Type B pancreatic cell (in vitro differentiated cells): ENCODE data around the gene PRDM15. TPM values are rescaled to one million over a fixed set of nuclear protein-coding genes. Genes with fewer than 3 reads are reported as not detected.

ENCODE experiments used
- DNase-seq: peaks from one replicate; pipeline ENCODE4 v3.0.0; 2021; ENCODE audit warnings: mixed read lengths; ENCODE audit not compliant: unreplicated experiment; ENCODE audit errors: extremely low spot score
- H3K27ac Mint-ChIP-seq: 2 replicates; pipeline ENCODE4 v1.8.0; 2021; ENCODE audit warnings: mild to moderate bottlenecking, mixed read lengths
- H3K27me3 Mint-ChIP-seq: 2 replicates; pipeline ENCODE4 v1.8.0; 2021; ENCODE audit warnings: mixed read lengths
- H3K36me3 Mint-ChIP-seq: 2 replicates; pipeline ENCODE4 v1.8.0; 2021; ENCODE audit warnings: mixed read lengths
- H3K4me1 Mint-ChIP-seq: one replicate; pipeline ENCODE4 v1.8.0; 2021; ENCODE audit warnings: mixed read lengths; ENCODE audit not compliant: unreplicated experiment
- H3K4me3 Mint-ChIP-seq: 2 replicates; pipeline ENCODE4 v1.8.0; 2021; ENCODE audit warnings: mild to moderate bottlenecking, mixed read lengths
- H3K9me3 Mint-ChIP-seq: 2 replicates; pipeline ENCODE4 v1.8.0; 2021; ENCODE audit warnings: mixed read lengths
- total RNA-seq: library from RNA; stranded (reverse); gene quantifications from 2 replicates; pipeline ENCODE4 v1.2.1, GENCODE V29; 2021; ENCODE audit warnings: low replicate concordance
- TF ChIP-seq, protein P1 (sequence below): fragments of 200-600 bp; sonication (generic); conservative IDR thresholded peaks from 2 replicates; pipeline ENCODE4 v1.5.0; 2021; ENCODE audit warnings: antibody characterized with exemption, mild to moderate bottlenecking

PRDM15 gene
- total RNA-seq, 1 donor from 2014 or later: 8.8 TPM

DNA sequence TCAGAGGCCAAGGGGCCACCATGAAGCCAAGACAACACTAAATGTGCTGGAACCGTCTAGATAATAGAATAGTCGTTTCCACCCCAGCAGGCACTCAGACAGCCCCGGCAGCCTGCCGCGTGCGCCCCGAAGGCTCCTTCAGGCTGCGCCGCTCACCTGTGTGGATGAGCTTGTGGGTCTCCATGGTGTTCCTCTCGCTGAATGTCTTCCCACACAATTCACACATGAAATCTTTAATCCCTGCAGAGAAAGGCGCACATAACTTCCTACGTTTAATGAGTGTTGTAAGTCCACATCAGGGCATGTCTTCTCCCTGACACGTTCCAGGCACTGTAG is 68.6 kb downstream of the PRDM15 start:
- TF ChIP-seq, protein P1, sequence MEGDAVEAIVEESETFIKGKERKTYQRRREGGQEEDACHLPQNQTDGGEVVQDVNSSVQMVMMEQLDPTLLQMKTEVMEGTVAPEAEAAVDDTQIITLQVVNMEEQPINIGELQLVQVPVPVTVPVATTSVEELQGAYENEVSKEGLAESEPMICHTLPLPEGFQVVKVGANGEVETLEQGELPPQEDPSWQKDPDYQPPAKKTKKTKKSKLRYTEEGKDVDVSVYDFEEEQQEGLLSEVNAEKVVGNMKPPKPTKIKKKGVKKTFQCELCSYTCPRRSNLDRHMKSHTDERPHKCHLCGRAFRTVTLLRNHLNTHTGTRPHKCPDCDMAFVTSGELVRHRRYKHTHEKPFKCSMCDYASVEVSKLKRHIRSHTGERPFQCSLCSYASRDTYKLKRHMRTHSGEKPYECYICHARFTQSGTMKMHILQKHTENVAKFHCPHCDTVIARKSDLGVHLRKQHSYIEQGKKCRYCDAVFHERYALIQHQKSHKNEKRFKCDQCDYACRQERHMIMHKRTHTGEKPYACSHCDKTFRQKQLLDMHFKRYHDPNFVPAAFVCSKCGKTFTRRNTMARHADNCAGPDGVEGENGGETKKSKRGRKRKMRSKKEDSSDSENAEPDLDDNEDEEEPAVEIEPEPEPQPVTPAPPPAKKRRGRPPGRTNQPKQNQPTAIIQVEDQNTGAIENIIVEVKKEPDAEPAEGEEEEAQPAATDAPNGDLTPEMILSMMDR: no peak
- DNase-seq: no peak
- H3K4me3 Mint-ChIP-seq: no peak overlapping the region
- no peak overlapping the region for H3K27ac Mint-ChIP-seq
- peaks cover 22% of the 10 kb centered on the region for H3K36me3 Mint-ChIP-seq
- no peaks in the 10 kb centered on the region for H3K27me3 Mint-ChIP-seq
- H3K9me3 Mint-ChIP-seq: peaks cover 5% of the 10 kb centered on the region
- H3K4me1 Mint-ChIP-seq: no peaks in the 10 kb centered on the region

DNA sequence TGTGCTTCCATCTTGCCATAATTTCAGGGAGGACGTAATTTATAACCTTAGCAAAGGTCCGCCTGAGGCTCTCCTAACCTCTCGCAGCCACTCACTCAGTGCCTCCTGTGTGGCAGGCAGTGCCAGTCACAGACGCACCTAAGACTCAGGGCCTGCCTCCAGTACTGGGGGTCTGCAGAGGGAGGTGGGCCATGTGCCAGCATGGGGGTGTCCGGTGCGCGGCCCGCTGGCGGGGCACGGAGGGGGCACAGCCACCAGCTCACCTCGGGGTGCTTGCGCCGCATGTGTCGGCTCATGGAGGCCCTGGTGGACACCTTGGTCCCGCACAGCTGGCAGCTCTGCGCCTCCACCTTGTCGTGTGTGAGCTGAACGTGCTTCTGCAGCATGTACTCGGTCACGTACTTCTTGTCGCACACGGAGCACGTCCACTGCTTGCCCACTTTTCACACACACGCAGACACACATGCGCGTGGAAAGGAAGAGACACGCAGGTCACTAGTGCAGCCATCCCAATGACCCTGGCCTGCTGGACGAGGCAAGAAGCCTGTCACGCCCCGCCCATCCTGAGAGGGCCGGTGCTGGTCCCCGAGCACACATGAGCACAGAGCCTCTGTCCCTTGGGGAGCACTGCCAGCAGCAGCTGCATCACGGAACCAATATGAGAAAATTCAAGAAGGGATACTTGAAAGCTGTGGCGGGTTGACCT is 69.1 kb downstream of the PRDM15 start:
- Mint-ChIP-seq H3K27ac (no peak overlapping the region), H3K4me3 (no peak overlapping the region), H3K27me3 (no peaks in the 10 kb centered on the region), H3K9me3 (peaks cover 5% of the 10 kb centered on the region), H3K36me3 (peaks cover 24% of the 10 kb centered on the region), H3K4me1 (no peaks in the 10 kb centered on the region)
- TF ChIP-seq, protein P1: no peak
- no peak for DNase-seq

DNA sequence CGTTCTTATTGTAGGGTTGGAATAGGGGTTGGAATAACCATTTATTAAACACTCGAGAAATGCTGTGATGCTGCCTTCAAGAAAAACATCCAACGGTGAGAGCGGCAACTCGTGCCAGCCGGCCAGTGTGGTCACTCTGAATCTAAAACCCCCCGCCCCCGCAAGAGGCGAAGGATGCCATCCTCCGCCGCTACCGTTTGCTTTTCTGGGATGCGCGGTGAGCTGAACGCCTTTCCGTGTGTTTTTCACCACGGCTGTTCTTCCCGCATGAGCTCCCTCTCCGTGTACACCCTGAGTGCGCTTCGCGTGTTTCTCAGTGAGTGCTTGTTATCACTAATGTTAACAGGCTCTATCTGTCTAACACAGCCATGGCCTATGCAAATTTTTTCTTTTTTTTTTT is 70.3 kb downstream of the PRDM15 start:
- TF ChIP-seq, protein P1: no peak
- no peaks in the 10 kb centered on the region for H3K27me3 Mint-ChIP-seq
- no peak overlapping the region for H3K4me3 Mint-ChIP-seq
- DNase-seq: no peak
- no peaks in the 10 kb centered on the region for H3K4me1 Mint-ChIP-seq
- H3K36me3 Mint-ChIP-seq: peaks cover 24% of the 10 kb centered on the region
- H3K9me3 Mint-ChIP-seq: peaks cover 5% of the 10 kb centered on the region
- H3K27ac Mint-ChIP-seq: no peak overlapping the region

DNA sequence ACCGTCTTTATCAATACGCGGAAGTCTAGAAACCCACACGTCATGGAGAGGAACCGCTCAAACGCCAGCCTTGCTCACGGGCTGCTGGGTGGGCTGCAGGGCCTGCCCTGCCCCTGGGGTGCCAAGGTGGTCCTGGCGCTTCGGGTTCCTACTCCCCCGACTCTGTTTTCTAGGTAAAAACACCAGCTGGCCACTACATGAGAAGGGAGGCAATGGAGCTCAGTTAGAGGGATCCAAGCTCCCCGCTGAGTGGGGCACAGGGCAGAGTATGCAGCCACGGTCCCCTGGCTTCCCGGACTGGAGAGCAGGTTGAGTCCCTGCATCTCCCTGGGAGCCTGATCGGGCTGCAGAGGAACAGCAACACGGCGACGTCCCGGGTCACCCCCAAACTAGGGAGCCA is 71.0 kb downstream of the PRDM15 start:
- Mint-ChIP-seq H3K27me3 (no peaks in the 10 kb centered on the region), H3K36me3 (peaks cover 24% of the 10 kb centered on the region), H3K9me3 (peaks cover 5% of the 10 kb centered on the region), H3K4me3 (no peak overlapping the region), H3K27ac (no peak overlapping the region), H3K4me1 (no peaks in the 10 kb centered on the region)
- TF ChIP-seq, protein P1: no peak
- DNase-seq: no peak

DNA sequence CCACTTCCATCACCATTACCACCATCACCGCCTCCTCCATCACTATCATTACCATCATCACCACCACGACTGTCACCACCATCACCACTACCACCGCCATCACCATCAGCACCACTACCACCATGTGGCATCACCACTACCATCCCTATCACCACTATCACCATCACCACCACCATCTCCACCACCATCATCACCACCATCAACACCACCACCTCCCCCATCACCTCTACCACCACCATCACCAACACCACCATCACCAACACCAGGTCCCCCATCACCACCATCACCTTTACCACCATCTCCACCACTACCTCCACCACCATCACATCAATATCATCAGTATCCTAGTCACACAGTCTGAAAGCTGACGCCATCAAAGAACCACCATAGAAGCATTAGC is 72.4 kb downstream of the PRDM15 start:
- peaks cover 5% of the 10 kb centered on the region for H3K9me3 Mint-ChIP-seq
- TF ChIP-seq, protein P1: no peak
- H3K4me3 Mint-ChIP-seq: no peak overlapping the region
- no peak for DNase-seq
- H3K27me3 Mint-ChIP-seq: no peaks in the 10 kb centered on the region
- H3K36me3 Mint-ChIP-seq: peaks cover 28% of the 10 kb centered on the region
- H3K27ac Mint-ChIP-seq: no peak overlapping the region
- H3K4me1 Mint-ChIP-seq: peaks cover 5% of the 10 kb centered on the region
